Small intestine (tissue), 7 donors: ENCODE measurements around the gene PERM1. TPM values are rescaled to one million over a fixed set of nuclear protein-coding genes. Genes with fewer than 3 reads are reported as not detected.
"Not testable (repeated sequence)": the region's sequence is repeated elsewhere in the genome, so short reads cannot be mapped to it uniquely, and the experiment has no call there.

Experiments
- DNase-seq, 2 donors: peaks; one replicate each; pipeline versions ENCODE4 v3.0.0 to v3.0.0-alpha.2; 2013
- FAIRE-seq: peaks from 2 replicates; lab custom pipeline; 2012; peaks lifted over from hg19 to GRCh38; lab: Jason Lieb, UNC
- H3K27ac ChIP-seq, 3 donors: one replicate each; pipeline ENCODE4 v1.5.1; 2013; ENCODE audit warnings: low read length in 2 of 3, mild to moderate bottlenecking in 2 of 3, control low read depth in 1 of 3, inconsistent platforms in 1 of 3, low read depth in 1 of 3, moderate library complexity in 1 of 3
- H3K27me3 ChIP-seq, 3 donors: one replicate each; pipeline ENCODE4 v1.6.1; 2013; ENCODE audit warnings: low read length in 3 of 3, inconsistent platforms in 1 of 3; ENCODE audit not compliant: control insufficient read depth in 3 of 3, insufficient read depth in 3 of 3
- H3K36me3 ChIP-seq, 3 donors: one replicate each; pipeline ENCODE4 v1.6.1; 2013; ENCODE audit warnings: low read length in 3 of 3, inconsistent platforms in 1 of 3, low read depth in 1 of 3, mild to moderate bottlenecking in 1 of 3, moderate library complexity in 1 of 3; ENCODE audit not compliant: control insufficient read depth in 3 of 3, insufficient read depth in 2 of 3
- H3K4me1 ChIP-seq, 3 donors: one replicate each; pipeline ENCODE4 v1.6.1; 2013; ENCODE audit warnings: low read length in 2 of 3, inconsistent platforms in 1 of 3, low read depth in 1 of 3, mild to moderate bottlenecking in 1 of 3, moderate library complexity in 1 of 3; ENCODE audit not compliant: control insufficient read depth in 3 of 3, insufficient read depth in 2 of 3
- H3K4me3 ChIP-seq, 3 donors: one replicate each; pipeline ENCODE4 v1.5.1; 2013; ENCODE audit warnings: low read length in 3 of 3, control low read depth in 1 of 3, inconsistent platforms in 1 of 3, low read depth in 1 of 3, mild to moderate bottlenecking in 1 of 3, moderate library complexity in 1 of 3
- H3K9me3 ChIP-seq, 2 donors: one replicate each; pipeline ENCODE4 v1.6.1; 2013; ENCODE audit warnings: low read depth in 1 of 2, low read length in 1 of 2; ENCODE audit not compliant: control insufficient read depth in 2 of 2, insufficient read depth in 1 of 2
- WGBS, 3 donors: extraction: QIAGEN DNeasy Blood & Tissue Kit; methylation state at CpG; one replicate each; pipeline ENCODE4 v1.1.7; 2013; 5-methylcytosine and 5-hydroxymethylcytosine counted together
- polyA plus RNA-seq, 4 donors: library from polyadenylated mRNA; stranded (reverse) in 3 of 4; unstranded in 1 of 4; fragments of 200-250 nt in 3 of 4; fragments of 120-200 nt in 1 of 4; gene quantifications; one replicate each; pipeline versions ENCODE4 v1.2.1 to v1.2.3, GENCODE V29; 2013
- donor health status: healthy with polysubstance abuse.
- donor health status: control.
- donor health status: control.
- donor health status: Bipolar disorder and iron deficiency.
- donor health status: healthy.

The PERM1 gene
- polyA plus RNA-seq, 4 donors: 0.22 to 1.6 (median 0.30) TPM; not detected in 1

DNA sequence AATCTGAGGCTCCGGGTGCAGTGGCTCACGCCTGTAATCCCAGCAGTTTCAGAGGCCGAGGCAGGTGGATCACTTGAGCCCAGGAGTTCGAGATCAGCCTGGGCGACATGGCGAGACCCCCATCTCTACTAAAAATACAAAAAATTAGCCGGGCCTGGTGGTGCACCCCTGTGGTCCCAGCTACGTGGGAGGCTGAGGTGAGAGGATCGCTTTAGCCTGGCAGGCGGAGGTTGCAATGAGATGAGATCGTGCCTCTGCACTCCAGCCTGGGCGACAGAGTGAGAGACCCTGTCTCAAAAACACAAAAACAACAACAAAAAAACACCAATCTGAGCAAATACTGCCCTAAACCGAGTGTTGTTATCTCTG lies 30.8 kb upstream of the PERM1 start:
- Histone ChIP-seq H3K4me1 (peaks cover 0 to 19% (median 4%) of the 10 kb centered on the region in 3 donors), H3K4me3 (peak overlapping the region in 2 of 3 donors; percentile 63 to 65), H3K27ac (peak overlapping the region; percentile 86 to 95 (median 90))
- H3K27me3 ChIP-seq, H3K9me3 ChIP-seq, DNase-seq, H3K36me3 ChIP-seq, FAIRE-seq: not testable (repeated sequence)
- WGBS, 3 donors: 34 to 59% (median 40%) methylated on average over 13 of the region's 13 CpGs

GRCh38 chr1:1011396-1011949 lies 29.6 kb upstream of the PERM1 start:
- Histone ChIP-seq H3K9me3 (peaks cover 0 to 4% of the 10 kb centered on the region in 2 donors), H3K27ac (no peak overlapping the region), H3K27me3 (no peaks in the 10 kb centered on the region), H3K4me3 (no peak overlapping the region), H3K4me1 (peaks cover 0 to 26% (median 4%) of the 10 kb centered on the region in 3 donors), H3K36me3 (no peaks in the 10 kb centered on the region)
- FAIRE-seq (no peak), DNase-seq (no peak)
- WGBS, 3 donors: 77 to 85% (median 84%) methylated on average over 14 of the region's 14 CpGs

DNA sequence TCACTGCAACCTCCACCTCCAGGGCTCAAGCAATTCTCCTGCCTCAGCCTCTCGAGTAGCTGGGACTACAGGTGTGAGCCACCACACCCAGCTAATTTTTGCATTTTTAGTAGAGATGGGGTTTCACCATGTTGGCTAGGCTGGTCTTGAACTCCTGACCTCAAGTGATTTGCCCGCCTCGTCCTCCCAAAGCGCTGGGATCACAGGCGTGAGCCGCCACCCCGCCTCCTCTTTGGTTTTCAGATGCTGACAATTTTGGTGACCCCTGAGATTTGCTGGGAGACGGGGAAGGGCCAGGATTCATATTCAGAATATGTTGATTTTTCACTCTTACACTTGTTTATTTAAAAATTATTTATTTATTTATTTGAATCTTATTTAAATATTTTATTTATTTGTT lies 28.2 kb upstream of the PERM1 start:
- not testable (repeated sequence) for H3K27me3 ChIP-seq, DNase-seq, H3K9me3 ChIP-seq, H3K36me3 ChIP-seq, FAIRE-seq, H3K27ac ChIP-seq, H3K4me3 ChIP-seq
- peaks cover 0 to 40% (median 4%) of the 10 kb centered on the region in 3 donors for H3K4me1 ChIP-seq
- 70 to 87% (median 75%) methylated on average over 8 of the region's 8 CpGs for WGBS, 3 donors

- Histone ChIP-seq H3K36me3 (peaks cover 0 to 12% (median 0%) of the 10 kb centered on the region in 3 donors), H3K9me3 (peaks cover 0 to 4% of the 10 kb centered on the region in 2 donors), H3K4me3 (peak overlapping the region in 2 of 3 donors; percentile 16 to 51), H3K27ac (peak overlapping the region; percentile 73 to 98 (median 78)), H3K4me1 (peaks cover 0 to 33% (median 0%) of the 10 kb centered on the region in 3 donors), H3K27me3 (peaks cover 0 to 9% (median 3%) of the 10 kb centered on the region in 3 donors)
- no peak for FAIRE-seq
- DNase-seq: peak; percentile 97
- 37 to 72% (median 57%) methylated on average over 37 of the region's 37 CpGs for WGBS, 3 donors
These were observed 24.6 kb upstream of the PERM1 start for GRCh38 chr1:1006305-1007159.

GRCh38 chr1:1005774-1006304 lies 23.9 kb upstream of the PERM1 start:
- peak overlapping the region; percentile 73 to 98 (median 78) for H3K27ac ChIP-seq

DNA sequence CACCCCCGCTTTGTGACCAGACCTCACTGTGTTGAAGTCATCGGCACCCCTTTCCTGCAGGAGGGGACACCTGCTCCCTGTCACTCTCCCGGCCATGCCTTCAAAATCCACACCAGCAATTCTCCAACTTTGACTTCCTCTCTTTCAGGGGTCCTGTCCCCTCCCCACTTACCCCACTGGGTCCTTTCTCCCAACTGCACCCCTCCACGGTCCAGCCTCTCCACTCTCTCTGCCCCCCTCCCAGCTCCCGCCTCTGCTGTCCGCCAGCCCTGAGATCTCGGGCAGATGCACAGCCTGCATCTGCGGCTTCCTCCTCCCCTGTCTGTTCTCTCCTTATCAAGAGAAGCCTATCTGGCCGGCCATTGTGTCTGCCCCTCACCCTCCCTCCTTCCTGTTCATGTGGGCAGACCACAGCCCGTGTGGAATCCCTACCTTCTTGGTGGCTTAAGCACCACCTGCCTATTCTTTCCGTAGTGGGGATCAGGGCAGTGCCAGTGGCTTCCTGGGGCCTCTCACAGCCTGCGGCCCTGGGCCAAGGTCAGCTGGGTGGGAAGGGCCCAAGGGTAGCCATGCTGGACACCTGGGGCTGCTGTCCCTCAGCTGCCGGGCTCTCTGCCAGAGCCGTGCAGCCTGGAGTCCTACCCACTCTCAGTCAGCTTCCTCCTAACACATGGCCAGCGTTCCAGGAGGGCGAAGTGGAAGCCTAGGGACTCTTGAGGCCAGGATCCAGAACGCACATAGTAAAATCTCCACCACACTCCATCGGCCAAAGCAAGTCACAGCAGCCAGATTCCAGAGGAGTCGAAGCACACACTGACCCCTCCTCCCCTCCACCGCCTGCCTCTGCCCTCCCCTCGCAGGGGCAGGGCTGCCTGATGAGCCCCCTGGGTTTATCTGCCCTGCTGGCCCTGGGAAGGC lies 23.1 kb upstream of the PERM1 start:
- peaks cover 0 to 43% (median 4%) of the 10 kb centered on the region in 3 donors for H3K4me1 ChIP-seq
- peaks cover 0 to 4% of the 10 kb centered on the region in 2 donors for H3K9me3 ChIP-seq
- H3K27ac ChIP-seq: peak overlapping the region; percentile 33 to 98 (median 78)
- FAIRE-seq (no peak), DNase-seq (peak; percentile 68 to 69)
- H3K27me3 ChIP-seq: peaks cover 0 to 20% (median 3%) of the 10 kb centered on the region in 3 donors
- WGBS, 3 donors: 10 to 15% (median 14%) methylated on average over 21 of the region's 21 CpGs
- peaks cover 0 to 12% (median 0%) of the 10 kb centered on the region in 3 donors for H3K36me3 ChIP-seq
- peak overlapping the region in 2 of 3 donors; percentile 16 to 51 for H3K4me3 ChIP-seq

More at GRCh38 chr1:1005774-1006304, 23.9 kb upstream of the PERM1 start:
- 51 to 65% (median 56%) methylated on average over 17 to 23 of the region's 23 CpGs for WGBS, 3 donors
- H3K27me3 ChIP-seq: peaks cover 0 to 16% (median 3%) of the 10 kb centered on the region in 3 donors
- H3K9me3 ChIP-seq: peaks cover 0 to 4% of the 10 kb centered on the region in 2 donors
- DNase-seq (no peak), FAIRE-seq (no peak)
- peaks cover 0 to 39% (median 0%) of the 10 kb centered on the region in 3 donors for H3K4me1 ChIP-seq
- peak overlapping the region in 2 of 3 donors; percentile 16 to 51 for H3K4me3 ChIP-seq
- H3K36me3 ChIP-seq: peaks cover 0 to 12% (median 0%) of the 10 kb centered on the region in 3 donors

GRCh38 chr1:1004420-1004779 lies 22.5 kb upstream of the PERM1 start:
- FAIRE-seq (no peak), DNase-seq (no peak)
- H3K36me3 ChIP-seq: peaks cover 0 to 12% (median 0%) of the 10 kb centered on the region in 3 donors
- no peak overlapping the region for H3K4me3 ChIP-seq
- 45 to 66% (median 59%) methylated on average over 4 to 7 of the region's 7 CpGs for WGBS, 3 donors
- H3K4me1 ChIP-seq: peaks cover 0 to 43% (median 4%) of the 10 kb centered on the region in 3 donors
- peaks cover 0 to 22% (median 5%) of the 10 kb centered on the region in 3 donors for H3K27me3 ChIP-seq
- H3K9me3 ChIP-seq: peaks cover 0 to 4% of the 10 kb centered on the region in 2 donors
- peak overlapping the region in 1 of 3 donors; percentile 78 for H3K27ac ChIP-seq
